Upper lobe of left lung (tissue), 6 donors: ENCODE results near the gene HACD1. TPM values are rescaled to one million over a fixed set of nuclear protein-coding genes. Genes with fewer than 3 reads are reported as not detected.

Experiments used
- ATAC-seq, 2 donors: fragments of 200-7000 bp; cut with Tn5 transposase; one replicate each; pipeline ENCODE4 v1.9.1; 2022; ENCODE audit warnings: mild to moderate bottlenecking in 2 of 2, moderate library complexity in 2 of 2; ENCODE audit not compliant: low FRiP score in 2 of 2
- DNase-seq, 2 donors: peaks; one replicate each; pipeline ENCODE4 v3.0.0-alpha.2; 2019 to 2020
- H3K27ac ChIP-seq, 4 donors: fragments of 200-600 bp; sonication (generic); one replicate each; pipeline ENCODE4 v1.5.1; 2016 to 2019
- H3K27me3 ChIP-seq, 4 donors: fragments of 200-600 bp; sonication (generic); one replicate each; pipeline ENCODE4 v1.5.1; 2017 to 2019
- H3K36me3 ChIP-seq, 4 donors: fragments of 200-600 bp; sonication (generic); one replicate each; pipeline ENCODE4 v1.5.1; 2016 to 2019
- H3K4me1 ChIP-seq, 4 donors: fragments of 200-600 bp; sonication (generic); one replicate each; pipeline ENCODE4 v1.5.1; 2018 to 2019
- H3K4me3 ChIP-seq, 4 donors: fragments of 200-600 bp; sonication (generic); one replicate each; pipeline ENCODE4 v1.5.1; 2017 to 2019; ENCODE audit warnings: mild to moderate bottlenecking in 2 of 4, moderate library complexity in 1 of 4
- H3K9me3 ChIP-seq, 4 donors: fragments of 200-600 bp; sonication (generic); one replicate each; pipeline ENCODE4 v1.5.1; 2018 to 2019
- EP300 ChIP-seq, 4 donors: sonication (generic); formaldehyde crosslinking; IDR thresholded peaks; one replicate each; pipeline ENCODE4 v1.5.1; 2017; ENCODE audit warnings: antibody characterized with exemption in 4 of 4, control low read depth in 2 of 4
- POLR2A ChIP-seq, 4 donors: fragments of 450-650 bp; IDR thresholded peaks; one replicate each; pipeline ENCODE4 v1.5.1; 2016 to 2017; ENCODE audit warnings: antibody characterized with exemption in 4 of 4, mild to moderate bottlenecking in 2 of 4
- POLR2AphosphoS5 ChIP-seq, 2 donors: sonication (generic); formaldehyde crosslinking; IDR thresholded peaks; one replicate each; pipeline ENCODE4 v1.5.1; 2017; ENCODE audit warnings: antibody characterized with exemption in 2 of 2
- WGBS, 2 donors: methylation state at CpG; one replicate each; pipeline ENCODE4 v1.1.5; 2017 to 2018; 5-methylcytosine and 5-hydroxymethylcytosine counted together
- total RNA-seq, 6 donors: library from RNA; depleted of rRNA in 4 of 6; stranded (reverse); fragments of >200 nt in 4 of 6; gene quantifications; one replicate each; pipeline versions ENCODE4 v1.1.0 to v1.2.1, GENCODE V29; 2016 to 2021
- TF ChIP-seq, protein P1 (sequence below), 6 experiments: fragments of 450-650 bp in 4 of 6; fragments of 200-600 bp in 2 of 6; sonication (generic) in 2 of 6; IDR thresholded peaks; one replicate each; pipeline ENCODE4 v1.5.1; 2016 to 2019; ENCODE audit warnings: antibody characterized with exemption in 6 of 6
- donor health status: DM: no; HTN: no; CAD: no; lungs with moderate emphysema.
- donor health status: DM: no; HTN: yes; CAD: no; lungs with severe emphysema.

Gene HACD1
- total RNA-seq, 6 donors from 2014 or later = 16.4 to 32.4 (median 25.8) TPM

DNA sequence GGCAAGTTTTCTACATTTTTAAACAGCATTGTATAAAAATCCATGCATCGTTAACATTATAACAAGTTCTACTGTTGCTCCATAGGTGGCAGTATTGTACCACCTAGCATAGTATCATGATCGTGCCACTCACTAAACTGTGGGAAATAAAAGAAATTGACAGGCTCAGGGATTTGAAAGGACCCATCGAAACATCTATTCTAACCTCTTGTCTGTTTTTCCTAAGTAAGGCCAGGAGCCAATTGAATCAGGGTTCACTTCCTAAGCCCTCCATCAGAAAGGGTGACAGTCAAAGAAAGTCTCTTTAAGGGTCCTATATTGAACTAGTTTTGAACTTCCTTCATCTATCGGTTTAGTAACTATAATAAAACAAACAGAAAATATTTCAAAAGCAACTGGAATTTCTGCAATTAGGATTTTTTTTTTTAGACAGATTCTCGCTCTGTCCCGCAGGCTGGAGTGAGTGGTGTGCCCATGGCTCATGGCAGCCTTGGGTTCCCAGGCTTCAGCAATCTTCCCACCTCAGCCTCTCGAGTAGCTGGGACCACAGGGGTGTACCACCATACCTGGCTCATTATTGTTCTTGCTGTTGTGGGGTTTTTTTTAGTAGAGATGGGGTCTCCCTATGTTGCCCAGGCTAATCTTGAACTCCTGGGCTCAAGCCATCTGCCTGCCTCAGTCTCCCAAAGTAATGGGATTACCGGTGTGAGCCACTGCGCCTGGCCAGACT lies 9.4 kb downstream of the HACD1 start:
- peaks cover 0 to 5% (median 0%) of the 10 kb centered on the region in 4 donors for H3K4me1 ChIP-seq
- TF ChIP-seq POLR2AphosphoS5 (IDR thresholded peaks at IDR 0.05) (no peak), POLR2A (IDR thresholded peaks at IDR 0.05) (no peak), EP300 (IDR thresholded peaks at IDR 0.05) (no peak)
- TF ChIP-seq, protein P1, sequence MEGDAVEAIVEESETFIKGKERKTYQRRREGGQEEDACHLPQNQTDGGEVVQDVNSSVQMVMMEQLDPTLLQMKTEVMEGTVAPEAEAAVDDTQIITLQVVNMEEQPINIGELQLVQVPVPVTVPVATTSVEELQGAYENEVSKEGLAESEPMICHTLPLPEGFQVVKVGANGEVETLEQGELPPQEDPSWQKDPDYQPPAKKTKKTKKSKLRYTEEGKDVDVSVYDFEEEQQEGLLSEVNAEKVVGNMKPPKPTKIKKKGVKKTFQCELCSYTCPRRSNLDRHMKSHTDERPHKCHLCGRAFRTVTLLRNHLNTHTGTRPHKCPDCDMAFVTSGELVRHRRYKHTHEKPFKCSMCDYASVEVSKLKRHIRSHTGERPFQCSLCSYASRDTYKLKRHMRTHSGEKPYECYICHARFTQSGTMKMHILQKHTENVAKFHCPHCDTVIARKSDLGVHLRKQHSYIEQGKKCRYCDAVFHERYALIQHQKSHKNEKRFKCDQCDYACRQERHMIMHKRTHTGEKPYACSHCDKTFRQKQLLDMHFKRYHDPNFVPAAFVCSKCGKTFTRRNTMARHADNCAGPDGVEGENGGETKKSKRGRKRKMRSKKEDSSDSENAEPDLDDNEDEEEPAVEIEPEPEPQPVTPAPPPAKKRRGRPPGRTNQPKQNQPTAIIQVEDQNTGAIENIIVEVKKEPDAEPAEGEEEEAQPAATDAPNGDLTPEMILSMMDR (IDR thresholded peaks at IDR 0.05) = peak; percentile 60 to 83 (median 74)
- DNase-seq (no peak), ATAC-seq (peak; percentile 88 to 90)
- no peak overlapping the region for H3K4me3 ChIP-seq
- no peaks in the 10 kb centered on the region for H3K9me3 ChIP-seq
- no peak overlapping the region for H3K27ac ChIP-seq
- 55 to 56% methylated on average over 9 of the region's 9 CpGs for WGBS, 2 donors
- H3K27me3 ChIP-seq = no peaks in the 10 kb centered on the region
- H3K36me3 ChIP-seq = peaks cover 0 to 3% (median 0%) of the 10 kb centered on the region in 4 donors

DNA sequence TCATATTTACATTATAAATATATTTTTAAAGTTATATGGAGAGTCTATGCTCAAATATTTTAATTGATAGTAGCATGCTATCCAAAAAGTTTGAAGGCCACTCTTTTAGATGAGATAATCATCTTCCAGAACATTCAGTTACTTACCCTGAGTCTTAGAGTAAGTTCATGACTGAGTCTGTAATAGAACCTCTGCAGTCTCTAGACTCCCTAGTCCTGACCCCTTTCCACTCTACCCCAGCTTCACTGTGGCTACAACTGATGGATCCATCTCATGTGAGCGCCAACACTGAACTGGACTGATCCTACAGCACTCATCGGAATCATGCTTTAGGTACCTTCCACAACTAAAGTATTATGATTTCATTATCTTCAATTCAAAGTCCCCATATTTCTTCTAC lies 10.1 kb downstream of the HACD1 start:
- DNase-seq (no peak), ATAC-seq (peak in 1 of 2 donors; percentile 47)
- Histone ChIP-seq H3K9me3 (no peaks in the 10 kb centered on the region), H3K36me3 (peaks cover 0 to 3% (median 0%) of the 10 kb centered on the region in 4 donors), H3K27ac (no peak overlapping the region), H3K4me1 (peaks cover 0 to 5% (median 0%) of the 10 kb centered on the region in 4 donors), H3K27me3 (no peaks in the 10 kb centered on the region), H3K4me3 (no peak overlapping the region)
- WGBS, 2 donors = 55 to 66% methylated on average over 2 of the region's 2 CpGs
- TF ChIP-seq EP300 (IDR thresholded peaks at IDR 0.05) (no peak), POLR2A (IDR thresholded peaks at IDR 0.05) (no peak), POLR2AphosphoS5 (IDR thresholded peaks at IDR 0.05) (no peak)
- TF ChIP-seq, protein P1 (IDR thresholded peaks at IDR 0.05) = no peak

DNA sequence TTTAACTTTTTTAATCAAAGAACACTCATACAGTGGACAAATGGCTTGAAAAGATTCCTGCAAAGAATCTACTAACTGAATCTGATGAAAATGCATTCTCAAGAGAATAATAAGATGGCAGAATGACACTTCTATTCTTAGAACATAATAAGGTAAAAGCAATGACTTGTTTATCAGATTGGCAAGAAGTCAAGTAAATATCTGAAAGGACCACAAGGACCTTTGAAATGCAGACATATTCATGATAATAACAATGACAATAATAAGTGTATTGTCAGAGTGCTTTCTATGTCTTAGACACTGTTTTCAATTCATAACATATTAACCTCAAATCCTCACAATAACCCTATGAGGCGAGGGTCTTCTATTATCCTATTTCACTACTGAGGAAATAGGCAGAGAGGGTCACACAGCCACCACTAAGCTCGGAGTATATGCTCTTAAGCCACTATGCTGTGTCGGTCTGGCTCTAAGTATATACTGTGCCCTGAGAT lies 10.6 kb downstream of the HACD1 start:
- 48 to 62% methylated on average over 3 of the region's 3 CpGs for WGBS, 2 donors
- ATAC-seq = no peak

DNA sequence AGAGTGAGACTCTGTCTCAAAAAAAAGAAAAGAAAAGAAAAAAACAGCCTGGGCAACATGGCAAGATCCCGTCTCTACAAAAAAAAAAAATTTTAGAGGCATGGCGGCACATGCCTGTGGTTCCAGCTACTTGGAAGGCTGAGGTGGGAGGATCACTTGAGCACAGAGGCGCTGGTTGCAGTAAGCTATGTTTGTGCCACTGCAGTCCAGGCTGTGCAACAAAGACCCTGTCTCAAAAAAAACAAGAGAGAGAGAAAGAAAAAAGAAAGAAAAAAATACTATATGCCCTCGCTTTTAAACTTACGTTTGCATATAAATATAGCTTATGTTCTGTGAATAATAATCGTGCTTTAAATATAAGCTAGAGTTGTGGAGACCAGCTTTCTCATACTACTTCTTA lies 11.2 kb downstream of the HACD1 start:
- TF ChIP-seq POLR2A (IDR thresholded peaks at IDR 0.05) (no peak), POLR2AphosphoS5 (IDR thresholded peaks at IDR 0.05) (no peak), EP300 (IDR thresholded peaks at IDR 0.05) (no peak)
- TF ChIP-seq, protein P1 (IDR thresholded peaks at IDR 0.05) = no peak

More for the DNA sequence above, 10.6 kb downstream of the HACD1 start:
- no peak for TF ChIP-seq POLR2AphosphoS5 (IDR thresholded peaks at IDR 0.05)
- TF ChIP-seq, protein P1 (IDR thresholded peaks at IDR 0.05) = no peak
- TF ChIP-seq EP300 (IDR thresholded peaks at IDR 0.05) = no peak
- TF ChIP-seq POLR2A (IDR thresholded peaks at IDR 0.05) = no peak
- no peak overlapping the region for H3K4me3 ChIP-seq
- peaks cover 0 to 3% (median 0%) of the 10 kb centered on the region in 4 donors for H3K36me3 ChIP-seq
- no peaks in the 10 kb centered on the region for H3K9me3 ChIP-seq
- H3K27me3 ChIP-seq = no peaks in the 10 kb centered on the region
- no peak for DNase-seq
- no peak overlapping the region for H3K27ac ChIP-seq
- H3K4me1 ChIP-seq = peaks cover 0 to 5% (median 0%) of the 10 kb centered on the region in 4 donors

More for the DNA sequence above, 11.2 kb downstream of the HACD1 start:
- DNase-seq (no peak), ATAC-seq (no peak)
- H3K27ac ChIP-seq = no peak overlapping the region
- no peaks in the 10 kb centered on the region for H3K9me3 ChIP-seq
- H3K27me3 ChIP-seq = no peaks in the 10 kb centered on the region
- H3K4me3 ChIP-seq = no peak overlapping the region
- H3K4me1 ChIP-seq = peaks cover 0 to 5% (median 0%) of the 10 kb centered on the region in 4 donors
- H3K36me3 ChIP-seq = peaks cover 0 to 3% (median 0%) of the 10 kb centered on the region in 4 donors
- WGBS, 2 donors = 90 to 92% methylated on average over 6 of the region's 6 CpGs
